Measurements from ENCODE around the gene ID4.
"Not testable (repeated sequence)": the region's sequence is repeated elsewhere in the genome, so short reads cannot be mapped to it uniquely, and the experiment has no call there.

Gene ID4

DNA sequence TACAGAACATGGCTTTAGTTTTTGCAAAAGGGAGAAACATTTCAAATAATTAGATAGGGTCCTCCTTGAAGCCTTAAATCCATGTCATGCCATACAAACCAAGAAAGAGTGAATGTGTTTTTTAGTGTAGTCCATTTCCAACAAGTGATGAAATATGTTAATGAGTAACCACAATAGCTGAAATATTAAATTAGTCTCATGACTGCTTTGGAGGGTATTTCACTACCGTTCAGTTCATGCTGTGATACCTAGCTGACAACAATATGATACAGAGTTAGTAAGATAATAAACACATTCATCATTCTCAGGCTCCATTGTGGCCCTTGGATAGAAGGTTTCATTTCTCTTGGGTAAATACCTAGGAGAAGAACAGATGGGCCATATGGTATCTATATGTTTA lies 5.8 kb upstream of the ID4 start:
- no peak for DNase-seq (ENCODE audit: extremely low read depth in 1 of 2, low read depth in 1 of 2)

DNA sequence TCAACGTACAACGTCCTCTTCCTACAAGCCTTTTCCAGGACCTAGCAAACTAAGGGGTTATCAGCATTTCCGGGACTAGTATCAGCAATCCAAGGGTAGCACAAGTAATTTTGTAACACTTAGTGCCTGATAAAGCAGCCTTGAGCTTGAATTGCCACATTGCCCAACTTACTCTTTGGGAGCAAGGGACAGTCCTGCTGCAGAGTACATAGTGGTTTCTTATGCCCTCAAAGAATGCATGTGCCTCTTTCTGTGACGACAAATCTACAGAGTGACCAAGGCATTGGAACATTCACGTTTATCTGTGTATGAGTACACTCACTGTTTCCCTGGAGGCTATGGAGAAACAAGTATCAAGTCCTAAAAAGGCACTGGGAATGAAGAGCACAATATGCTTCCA lies 3.2 kb upstream of the ID4 start:
- no peak for DNase-seq (ENCODE audit: extremely low read depth in 1 of 2, low read depth in 1 of 2)

DNA sequence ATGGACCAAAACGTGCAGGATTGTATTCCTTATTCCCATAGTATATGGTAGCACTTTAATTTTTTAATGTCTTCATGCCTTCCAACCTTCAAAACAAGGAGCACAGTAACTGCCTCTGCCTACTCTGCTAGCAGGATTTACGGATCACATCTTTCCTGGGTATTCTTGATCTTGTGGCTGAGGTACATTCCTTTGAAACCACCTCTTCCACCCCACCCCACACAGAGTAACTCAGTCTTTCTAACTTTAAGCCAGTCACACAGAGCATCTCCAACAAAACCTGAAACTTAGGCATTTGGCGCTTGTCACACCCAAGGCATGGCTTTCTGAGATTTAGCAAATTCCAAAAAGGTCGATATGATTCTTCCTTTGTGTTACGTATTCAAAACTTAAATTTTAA lies 2.3 kb upstream of the ID4 start:
- DNase-seq (ENCODE audit: extremely low read depth in 1 of 2, low read depth in 1 of 2) = no peak

DNA sequence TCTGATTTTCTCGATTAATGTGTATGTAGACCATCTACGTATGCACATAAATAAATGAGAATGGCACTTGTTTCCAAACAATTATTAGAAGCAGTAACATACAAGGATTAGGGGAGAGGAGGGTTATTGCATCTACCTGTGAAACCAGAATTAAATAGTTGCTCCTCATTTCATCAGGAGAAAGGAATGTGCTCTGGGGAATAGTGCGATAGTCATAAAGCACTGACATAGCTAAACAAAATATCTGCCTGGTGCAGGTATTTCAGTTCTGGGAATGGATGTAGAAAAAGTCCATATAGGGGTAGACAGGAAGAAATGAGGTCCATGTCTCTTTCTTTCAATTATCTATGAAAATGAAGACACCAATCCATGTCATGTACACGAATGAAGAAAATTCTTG lies 1.6 kb upstream of the ID4 start:
- DNase-seq (ENCODE audit: extremely low read depth in 1 of 2, low read depth in 1 of 2) = no peak

DNA sequence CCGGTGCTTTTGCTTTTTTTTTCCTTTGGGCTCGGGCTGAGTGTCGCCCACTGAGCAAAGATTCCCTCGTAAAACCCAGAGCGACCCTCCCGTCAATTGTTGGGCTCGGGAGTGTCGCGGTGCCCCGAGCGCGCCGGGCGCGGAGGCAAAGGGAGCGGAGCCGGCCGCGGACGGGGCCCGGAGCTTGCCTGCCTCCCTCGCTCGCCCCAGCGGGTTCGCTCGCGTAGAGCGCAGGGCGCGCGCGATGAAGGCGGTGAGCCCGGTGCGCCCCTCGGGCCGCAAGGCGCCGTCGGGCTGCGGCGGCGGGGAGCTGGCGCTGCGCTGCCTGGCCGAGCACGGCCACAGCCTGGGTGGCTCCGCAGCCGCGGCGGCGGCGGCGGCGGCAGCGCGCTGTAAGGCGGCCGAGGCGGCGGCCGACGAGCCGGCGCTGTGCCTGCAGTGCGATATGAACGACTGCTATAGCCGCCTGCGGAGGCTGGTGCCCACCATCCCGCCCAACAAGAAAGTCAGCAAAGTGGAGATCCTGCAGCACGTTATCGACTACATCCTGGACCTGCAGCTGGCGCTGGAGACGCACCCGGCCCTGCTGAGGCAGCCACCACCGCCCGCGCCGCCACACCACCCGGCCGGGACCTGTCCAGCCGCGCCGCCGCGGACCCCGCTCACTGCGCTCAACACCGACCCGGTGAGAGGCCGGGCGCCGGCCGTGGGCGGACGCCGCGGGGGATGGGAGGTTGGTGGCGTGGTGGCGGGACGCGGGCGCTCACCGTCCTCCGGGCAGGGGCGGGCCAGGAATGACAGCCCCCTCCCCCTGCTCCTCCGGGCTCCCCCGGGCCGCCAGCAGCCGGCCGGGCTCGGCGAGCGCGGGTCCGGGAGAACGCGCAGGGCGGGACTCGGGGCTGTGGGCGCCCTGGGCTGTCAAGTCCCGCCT lies 606 bp downstream of the ID4 start:
- no peak for DNase-seq (ENCODE audit: extremely low read depth in 1 of 2, low read depth in 1 of 2)

DNA sequence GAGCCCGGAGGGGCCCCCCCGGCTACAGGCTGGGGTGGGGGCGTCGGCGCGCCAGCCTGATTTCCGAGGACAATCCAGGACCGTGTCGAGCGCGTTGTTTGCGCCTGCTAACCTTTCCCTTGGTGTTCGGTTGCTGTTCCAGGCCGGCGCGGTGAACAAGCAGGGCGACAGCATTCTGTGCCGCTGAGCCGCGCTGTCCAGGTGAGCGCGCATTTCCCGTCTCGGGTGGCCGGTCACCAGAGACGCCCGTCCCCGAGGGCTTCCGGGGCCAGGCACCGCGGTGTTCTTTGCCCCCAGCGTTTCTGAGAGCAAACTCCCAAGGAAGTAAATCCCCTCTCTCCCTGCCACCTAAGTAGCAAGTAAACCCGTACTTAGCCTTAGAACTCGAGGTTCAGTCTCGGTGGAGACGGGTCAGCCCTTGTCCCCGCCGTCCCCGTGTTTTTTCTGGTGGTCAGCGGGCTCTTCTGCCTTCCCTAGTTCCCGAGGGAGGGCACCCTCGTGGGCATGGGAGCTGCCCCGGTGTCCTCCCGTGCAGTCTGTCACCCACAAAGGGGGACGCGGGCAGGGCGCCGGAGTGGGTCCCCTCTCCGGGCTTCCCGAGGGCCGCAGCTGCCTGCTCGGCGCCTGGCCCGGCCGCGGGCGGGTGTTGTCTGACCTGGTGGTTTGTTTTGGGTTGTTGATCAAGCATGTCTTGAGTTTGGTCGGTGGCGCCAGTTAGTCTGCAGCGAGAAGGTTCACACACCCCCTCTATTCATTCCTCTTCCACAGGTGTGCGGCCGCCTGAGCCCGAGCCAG lies 1.5 kb downstream of the ID4 start:
- DNase-seq (ENCODE audit: extremely low read depth in 1 of 2, low read depth in 1 of 2) = no peak

DNA sequence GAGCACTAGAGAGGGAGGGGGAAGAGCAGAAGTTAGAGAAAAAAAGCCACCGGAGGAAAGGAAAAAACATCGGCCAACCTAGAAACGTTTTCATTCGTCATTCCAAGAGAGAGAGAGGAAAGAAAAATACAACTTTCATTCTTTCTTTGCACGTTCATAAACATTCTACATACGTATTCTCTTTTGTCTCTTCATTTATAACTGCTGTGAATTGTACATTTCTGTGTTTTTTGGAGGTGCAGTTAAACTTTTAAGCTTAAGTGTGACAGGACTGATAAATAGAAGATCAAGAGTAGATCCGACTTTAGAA lies 2.0 kb downstream of the ID4 start:
- no peak for DNase-seq (ENCODE audit: extremely low read depth in 1 of 2, low read depth in 1 of 2)

DNA sequence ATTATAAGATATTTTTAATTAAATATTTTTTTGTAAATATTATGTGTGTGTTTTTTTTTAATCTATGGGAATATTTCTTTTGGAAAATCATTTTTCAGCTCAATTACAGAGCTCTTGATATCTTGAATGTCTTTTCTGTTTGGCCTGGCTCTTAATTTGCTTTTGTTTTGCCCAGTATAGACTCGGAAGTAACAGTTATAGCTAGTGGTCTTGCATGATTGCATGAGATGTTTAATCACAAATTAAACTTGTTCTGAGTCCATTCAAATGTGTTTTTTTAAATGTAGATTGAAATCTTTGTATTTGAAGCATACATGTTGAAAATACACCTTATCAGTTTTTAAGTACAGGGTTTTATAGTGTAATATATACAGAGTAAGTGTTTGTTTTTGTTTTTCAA lies 2.6 kb downstream of the ID4 start:
- no peak for DNase-seq (ENCODE audit: extremely low read depth in 1 of 2, low read depth in 1 of 2)

DNA sequence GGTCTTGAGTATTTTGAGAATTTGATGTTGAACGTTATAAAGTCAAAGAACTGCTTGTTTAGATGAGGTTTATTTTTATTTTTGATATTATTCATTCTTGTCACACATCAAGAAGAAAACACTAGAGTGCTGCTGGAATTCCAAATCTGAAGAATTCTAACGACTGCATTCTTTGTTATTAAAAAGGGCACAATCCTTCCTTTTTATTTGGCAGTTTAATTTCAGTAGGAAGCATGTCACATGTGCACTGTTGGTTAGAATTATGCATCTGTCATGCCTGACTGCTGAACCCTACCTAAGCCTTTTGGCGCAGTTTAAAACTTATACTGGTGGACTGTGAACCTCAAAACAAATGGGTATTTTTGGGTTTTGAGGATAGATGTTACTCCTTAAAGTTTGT lies 4.0 kb downstream of the ID4 start:
- DNase-seq (ENCODE audit: extremely low read depth in 1 of 2, low read depth in 1 of 2) = no peak

DNA sequence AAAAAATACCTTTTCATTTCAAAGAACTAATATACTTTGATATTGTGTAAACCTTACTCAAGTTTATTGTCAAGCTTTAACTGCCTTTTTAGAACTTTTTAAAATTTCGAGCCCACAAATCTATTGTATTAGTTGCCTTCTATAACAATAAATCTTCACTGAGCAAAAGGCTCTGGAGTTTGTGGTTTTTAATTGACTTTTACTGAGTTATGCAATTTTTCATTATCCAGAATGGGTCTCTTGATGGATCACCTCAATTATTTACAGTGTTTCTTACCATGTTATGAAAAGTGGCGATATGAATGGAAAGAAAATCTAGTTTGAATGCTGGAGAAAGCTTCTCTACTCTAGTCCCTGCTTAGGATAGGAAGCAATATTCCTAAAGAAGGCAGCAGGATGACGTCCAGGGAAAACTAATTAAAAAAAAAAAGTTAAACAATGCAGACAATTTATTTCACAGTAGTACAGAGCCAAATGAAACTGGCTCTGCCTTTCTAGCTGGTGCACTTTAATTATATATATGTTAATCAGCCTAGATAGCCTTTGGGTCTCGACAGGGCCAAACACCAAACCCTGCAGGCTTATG lies 5.0 kb downstream of the ID4 start:
- DNase-seq (ENCODE audit: extremely low read depth in 1 of 2, low read depth in 1 of 2) = no peak

DNA sequence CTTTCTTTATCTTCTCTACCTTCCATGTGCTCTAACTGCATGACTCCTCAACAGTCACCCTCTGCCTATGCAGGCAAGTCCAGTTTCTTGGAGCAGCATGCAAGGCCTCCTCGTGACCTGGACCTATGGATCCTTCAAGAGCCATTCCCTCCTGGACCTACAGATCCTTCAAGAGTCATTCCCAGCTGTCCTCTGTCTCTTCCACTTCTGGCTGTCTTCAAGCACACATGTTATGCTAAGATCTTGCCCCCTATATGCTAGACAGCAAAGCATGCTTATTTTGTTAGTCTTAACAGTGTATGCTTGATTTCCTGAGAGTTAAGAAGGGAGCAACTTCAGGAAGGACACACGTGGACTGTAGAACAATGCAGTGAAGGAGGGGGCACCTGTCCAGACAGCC lies 7.5 kb downstream of the ID4 start:
- DNase-seq (ENCODE audit: extremely low read depth in 1 of 2, low read depth in 1 of 2) = no peak

DNA sequence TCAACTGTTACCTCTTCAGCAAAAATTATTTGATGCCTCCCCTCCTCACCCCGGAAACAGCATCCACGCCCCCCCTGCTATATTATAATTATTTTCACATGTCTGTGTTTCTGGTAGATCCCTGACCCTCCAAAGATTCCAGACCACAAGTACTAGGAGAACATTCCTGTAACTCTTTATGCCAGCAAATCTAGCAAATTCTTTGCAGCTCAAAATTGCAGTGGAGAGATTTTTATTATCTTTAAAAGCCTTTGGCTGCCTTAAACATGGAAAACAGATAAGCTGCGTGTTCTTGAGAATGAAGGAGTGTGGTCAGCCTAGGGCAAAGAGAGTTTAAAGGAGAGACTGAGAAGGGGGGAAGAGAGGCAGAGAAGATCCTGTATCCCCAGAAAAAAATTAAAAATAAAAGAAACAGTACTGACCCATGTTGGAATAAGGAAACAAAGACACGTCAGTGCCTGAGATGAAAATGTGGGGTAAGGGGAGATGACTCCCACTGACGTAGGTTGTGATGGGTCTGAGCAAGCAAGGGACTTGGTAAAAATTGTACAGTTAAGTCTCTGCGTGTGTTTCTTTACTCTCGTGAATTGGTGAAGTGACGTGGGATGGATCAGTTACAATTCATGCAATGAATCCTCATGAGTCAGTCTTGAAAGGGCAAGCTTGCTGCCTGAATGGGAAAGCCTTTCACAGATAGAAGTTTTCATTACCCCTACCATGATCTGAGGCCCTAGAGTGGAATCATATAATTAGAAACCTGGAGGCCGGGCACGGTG lies 8.3 kb downstream of the ID4 start:
- no peak for DNase-seq (ENCODE audit: extremely low read depth in 1 of 2, low read depth in 1 of 2)

DNA sequence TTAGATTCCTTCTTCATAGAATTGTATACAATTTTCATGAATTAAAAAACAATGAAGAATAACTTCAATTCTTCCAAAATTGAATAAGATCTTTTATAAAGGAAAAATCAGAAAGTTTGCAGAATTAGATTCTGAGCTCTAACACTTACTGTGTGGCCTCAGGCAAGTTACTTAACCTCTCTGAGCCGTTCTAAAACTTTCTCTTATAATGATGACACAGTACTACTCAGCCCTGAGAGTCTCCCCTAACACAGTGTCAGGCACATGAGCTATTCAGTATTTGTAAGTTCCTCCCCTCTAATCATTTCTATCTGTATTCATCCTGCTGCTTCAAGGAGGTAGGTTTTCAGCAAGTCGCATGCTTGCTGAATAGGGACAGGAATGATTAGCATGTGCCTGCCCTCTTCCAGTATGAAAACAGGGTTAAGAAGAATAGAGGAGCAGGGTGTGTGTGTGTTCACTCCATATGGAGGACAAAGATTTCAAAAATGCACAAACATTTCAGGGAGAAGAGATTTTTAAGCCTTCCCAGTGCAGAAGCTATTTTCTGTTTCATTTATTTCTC lies 11.4 kb downstream of the ID4 start:
- DNase-seq (ENCODE audit: extremely low read depth in 1 of 2, low read depth in 1 of 2) = no peak

DNA sequence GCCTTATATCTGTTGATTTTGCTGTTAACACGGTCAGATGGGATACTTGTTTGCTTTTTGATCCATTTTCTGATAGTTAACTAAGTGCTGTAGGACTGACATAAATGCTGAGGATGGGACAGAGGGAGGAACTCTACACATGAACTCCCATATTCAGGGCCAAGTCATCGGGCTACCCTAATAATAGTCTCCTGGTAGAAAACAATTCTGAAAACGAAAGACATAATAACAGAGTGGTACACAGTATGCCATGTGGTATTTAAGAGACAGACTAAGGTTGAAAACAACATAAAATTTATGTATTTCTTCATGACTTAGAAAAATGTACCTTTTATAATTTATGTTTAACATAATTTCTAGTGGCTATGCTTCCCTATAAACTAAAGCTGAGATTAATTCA lies 12.0 kb downstream of the ID4 start:
- no peak for DNase-seq (ENCODE audit: extremely low read depth in 1 of 2, low read depth in 1 of 2)

DNA sequence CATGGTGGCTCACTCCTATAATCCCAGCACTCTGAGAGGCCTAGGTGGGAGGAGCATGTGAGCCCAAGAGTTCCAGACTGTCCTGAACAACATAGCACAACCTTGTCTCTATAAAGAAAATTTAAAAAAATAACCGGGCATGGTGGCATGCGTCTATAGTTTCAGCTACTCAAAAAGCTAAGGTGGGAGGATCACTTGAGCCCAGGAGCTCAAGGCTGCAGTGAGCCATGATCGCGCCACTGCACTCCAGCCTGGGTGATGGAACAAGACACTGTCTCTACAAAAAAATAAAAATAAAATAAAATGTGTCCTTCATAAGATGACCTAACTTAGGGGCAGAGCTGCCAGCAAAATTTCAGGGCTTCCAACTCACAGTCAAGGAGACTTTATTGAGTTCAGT lies 12.6 kb downstream of the ID4 start:
- no peak for DNase-seq (ENCODE audit: extremely low read depth in 1 of 2, low read depth in 1 of 2)

DNA sequence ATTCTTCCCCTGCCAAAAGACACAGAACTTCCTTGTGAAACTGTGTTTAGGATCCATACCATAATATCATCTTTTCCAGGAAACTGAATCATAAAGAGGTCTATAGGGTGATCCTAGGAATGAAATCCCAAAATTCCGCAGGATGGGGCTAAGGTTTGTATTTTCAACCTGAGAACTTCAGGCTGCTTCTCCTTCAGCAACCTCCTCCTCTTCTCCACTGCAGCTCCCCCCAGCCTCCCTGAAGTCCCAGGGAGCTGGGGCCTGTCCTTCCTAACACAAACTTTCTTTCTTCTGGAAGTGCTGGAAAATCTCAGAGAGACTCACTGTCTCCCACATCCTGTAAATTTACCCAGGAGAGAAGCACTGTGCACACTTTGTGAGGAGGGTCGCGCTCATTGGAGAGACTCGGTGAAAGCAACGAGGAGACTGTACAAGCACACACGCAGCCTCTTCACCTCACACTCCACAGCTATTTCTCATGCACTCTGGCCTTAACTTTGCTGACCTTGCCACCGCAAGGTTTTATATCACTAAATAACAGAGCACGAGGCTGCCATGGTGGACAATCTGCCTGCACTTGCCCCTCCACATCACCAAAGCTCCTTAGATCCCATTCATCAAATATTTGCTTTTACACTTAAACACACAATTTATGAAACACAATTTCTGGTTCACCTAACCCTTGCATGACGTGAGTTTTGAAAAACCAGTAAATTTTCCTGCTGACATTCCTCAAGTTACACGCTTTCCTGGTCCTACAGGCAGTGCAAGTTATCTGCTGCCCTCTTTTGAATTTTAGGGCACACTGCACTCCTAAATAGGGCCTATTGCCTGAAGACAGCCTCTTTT lies 14.3 kb downstream of the ID4 start:
- no peak for DNase-seq (ENCODE audit: extremely low read depth in 1 of 2, low read depth in 1 of 2)

DNA sequence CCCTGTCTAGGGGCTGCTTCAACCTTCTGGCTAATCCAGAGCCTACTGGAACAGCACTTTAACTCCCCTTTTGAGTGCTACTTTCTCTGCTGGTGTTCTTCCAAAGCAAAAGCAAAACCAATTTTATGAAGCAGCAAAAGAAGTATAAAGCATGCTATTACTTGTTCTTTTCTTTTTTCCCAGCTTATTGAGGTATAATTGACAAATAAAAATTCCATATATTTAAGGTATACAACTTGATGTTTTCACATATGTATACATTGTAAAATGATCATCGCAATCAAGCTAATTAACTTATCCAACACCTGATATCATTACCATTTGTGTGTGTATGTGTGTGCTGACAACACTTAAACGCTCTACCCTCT lies 14.9 kb downstream of the ID4 start:
- no peak for DNase-seq (ENCODE audit: extremely low read depth in 1 of 2, low read depth in 1 of 2)

DNA sequence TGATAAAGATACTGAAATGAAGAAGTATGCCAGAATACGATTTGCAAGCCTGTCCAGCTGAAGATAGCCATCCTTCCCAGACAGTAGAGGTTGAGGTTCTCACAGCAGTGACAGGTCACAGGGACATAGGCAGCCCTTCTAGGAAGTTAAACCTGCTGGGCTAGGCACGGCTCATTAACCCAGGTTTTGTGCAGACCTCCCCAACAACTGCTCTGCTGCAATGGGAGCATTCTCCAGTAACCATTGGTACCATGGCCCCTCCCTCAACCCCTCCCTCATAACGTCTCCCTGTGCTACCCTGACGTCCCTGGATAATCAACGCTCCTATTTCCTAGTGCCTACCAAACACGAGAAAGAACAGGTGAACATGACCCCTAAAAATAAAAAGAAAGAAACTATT lies 15.8 kb downstream of the ID4 start:
- DNase-seq (ENCODE audit: extremely low read depth in 1 of 2, low read depth in 1 of 2) = no peak

DNA sequence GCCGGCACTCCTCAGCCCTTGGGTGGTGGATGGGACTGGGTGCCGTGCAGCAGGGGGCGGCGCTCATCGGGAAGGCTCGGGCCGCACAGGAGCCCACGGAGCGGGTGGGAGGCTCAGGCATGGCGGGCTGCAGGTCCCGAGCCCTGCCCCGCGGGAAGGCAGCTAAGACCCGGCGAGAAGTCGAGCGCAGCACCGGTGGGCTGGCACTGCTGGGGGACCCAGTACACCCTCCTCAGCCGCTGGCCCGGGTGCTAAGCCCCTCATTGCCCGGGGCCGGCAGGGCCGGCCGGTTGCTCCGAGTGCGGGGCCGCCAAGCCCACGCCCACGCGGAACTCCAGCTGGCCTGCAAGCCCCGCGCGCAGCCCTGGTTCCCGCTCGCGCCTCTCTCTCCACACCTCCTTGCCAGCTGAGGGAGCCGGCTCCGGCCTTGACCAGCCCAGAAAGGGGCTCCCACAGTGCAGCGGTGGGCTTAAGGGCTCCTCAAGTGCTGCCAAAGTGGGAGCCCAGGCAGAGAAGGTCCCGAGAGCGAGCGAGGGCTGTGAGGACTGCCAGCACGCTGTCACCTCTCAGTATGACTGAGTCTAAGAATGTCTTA lies 17.3 kb downstream of the ID4 start:
- DNase-seq (ENCODE audit: extremely low read depth in 1 of 2, low read depth in 1 of 2) = not testable (repeated sequence)

DNA sequence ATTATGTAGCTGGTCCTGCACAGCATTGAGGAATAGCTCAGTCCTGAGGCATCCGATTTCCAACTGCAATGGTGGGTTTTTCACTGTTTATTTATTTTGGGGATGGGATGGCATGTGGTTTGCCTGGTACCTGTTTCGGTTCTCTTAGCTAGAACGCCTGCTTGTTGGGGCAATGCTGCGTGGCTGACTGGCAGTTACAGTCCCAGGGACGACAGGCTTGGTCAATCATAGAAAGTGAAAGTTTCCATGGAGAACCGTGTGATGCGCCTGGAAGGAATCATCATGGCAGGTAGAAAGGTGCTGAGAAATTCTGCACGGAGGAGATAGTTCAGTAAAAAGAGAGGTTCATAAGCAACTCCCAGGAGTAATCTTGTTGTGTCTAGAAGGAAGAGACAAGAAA lies 18.4 kb downstream of the ID4 start:
- DNase-seq (ENCODE audit: extremely low read depth in 1 of 2, low read depth in 1 of 2) = no peak
